Fibroblast of lung (primary cell): ENCODE results near the gene NUAK2. TPM values are rescaled to one million over a fixed set of nuclear protein-coding genes. Genes with fewer than 3 reads are reported as not detected.

ENCODE experiments used
- DNase-seq, 2 donors: peaks; one replicate each; pipeline versions ENCODE4 v3.0.0 to v3.0.0-alpha.2; 2010; ENCODE audit warnings: low read depth in 2 of 2
- H2AFZ ChIP-seq: 2 replicates; pipeline ENCODE4 v1.5.1; 2012; ENCODE audit warnings: low read length, control low read depth, inconsistent platforms
- H3K27ac ChIP-seq: 2 replicates; pipeline ENCODE4 v1.5.1; 2011; ENCODE audit warnings: low read length, control low read depth; ENCODE audit not compliant: insufficient read depth
- H3K27me3 ChIP-seq: 2 replicates; pipeline ENCODE4 v1.5.1; 2011; ENCODE audit warnings: mild to moderate bottlenecking, low read length; ENCODE audit not compliant: control insufficient read depth, insufficient read depth
- H3K36me3 ChIP-seq: 2 replicates; pipeline ENCODE4 v1.5.1; 2011; ENCODE audit warnings: low read length; ENCODE audit not compliant: control insufficient read depth, insufficient read depth
- H3K4me1 ChIP-seq: 2 replicates; pipeline ENCODE4 v1.5.1; 2011; ENCODE audit warnings: low read length; ENCODE audit not compliant: control insufficient read depth, insufficient read depth; ENCODE audit errors: extremely low read depth
- H3K4me2 ChIP-seq: 2 replicates; pipeline ENCODE4 v1.5.1; 2011; ENCODE audit warnings: low read length, control low read depth; ENCODE audit not compliant: insufficient read depth; ENCODE audit errors: extremely low read depth
- H3K4me3 ChIP-seq, 4 experiments: fragments of 200-600 bp in 1 of 4; sonication (generic) in 1 of 4; replicated peaks in 1 of 4; 2 replicates each; pipeline ENCODE4 v1.5.1; 2011 to 2016; ENCODE audit warnings: low read length in 4 of 4, low read depth in 3 of 4, mild to moderate bottlenecking in 3 of 4, control low read depth in 2 of 4, inconsistent platforms in 1 of 4, mixed read lengths in 1 of 4; ENCODE audit not compliant: insufficient read depth in 1 of 4; ENCODE audit errors: control extremely low read depth in 1 of 4
- H3K79me2 ChIP-seq: 2 replicates; pipeline ENCODE4 v1.5.1; 2012; ENCODE audit warnings: mild to moderate bottlenecking, low read length, inconsistent platforms; ENCODE audit not compliant: control insufficient read depth, insufficient read depth
- H3K9ac ChIP-seq: 2 replicates; pipeline ENCODE4 v1.5.1; 2011; ENCODE audit warnings: mild to moderate bottlenecking, low read length, control low read depth; ENCODE audit not compliant: insufficient read depth
- H3K9me3 ChIP-seq: 2 replicates; pipeline ENCODE4 v1.5.1; 2012; ENCODE audit warnings: low read depth, low read length; ENCODE audit not compliant: control insufficient read depth, insufficient read depth
- H4K20me1 ChIP-seq: 2 replicates; pipeline ENCODE4 v1.5.1; 2011; ENCODE audit warnings: low read length; ENCODE audit not compliant: control insufficient read depth, insufficient read depth; ENCODE audit errors: extremely low read depth
- CTCF ChIP-seq, 2 donors: IDR thresholded peaks in 1 of 2; conservative IDR thresholded peaks in 1 of 2; 1 replicate in 1 of 2; 2 replicates in 1 of 2; pipeline ENCODE4 v1.5.1; 2011 to 2012; ENCODE audit warnings: low read length in 2 of 2, control low read depth in 1 of 2, inconsistent platforms in 1 of 2, low read depth in 1 of 2, mild to moderate bottlenecking in 1 of 2
- EZH2 ChIP-seq: IDR thresholded peaks from 2 replicates; pipeline ENCODE4 v1.5.1; 2012; ENCODE audit warnings: low read length, control low read depth, mild to moderate bottlenecking; ENCODE audit errors: missing control alignments
- polyA plus RNA-seq, 2 donors: library from polyadenylated mRNA; depleted of rRNA in 1 of 2; stranded (reverse) in 1 of 2; unstranded in 1 of 2; fragments of >200 nt; gene quantifications; 2 replicates each; pipeline ENCODE4 v1.2.1, GENCODE V29; 2011 to 2012; ENCODE audit warnings: missing spikeins in 1 of 2
- total RNA-seq: library from RNA; depleted of rRNA; stranded (reverse); fragments of >200 nt; gene quantifications from 2 replicates; pipeline ENCODE4 v1.2.1, GENCODE V29; 2014

The NUAK2 gene
- total and polyA plus RNA-seq, 2 donors (not counting 1 experiment from before 2014, with no cell fraction given), result 1.7 to 4.9 TPM

- H2AFZ ChIP-seq, result no peak overlapping the region
- H3K4me2 ChIP-seq, result no peak overlapping the region
- no peak for DNase-seq
- no peak for TF ChIP-seq CTCF (conservative IDR thresholded peaks at IDR 0.05 in 1 of 2, IDR thresholded peaks at IDR 0.05 in 1 of 2; ENCODE audit: low read depth in 1 of 2, low read length in 2 of 2)
- H3K79me2 ChIP-seq, result no peaks in the 10 kb centered on the region
- H3K36me3 ChIP-seq, result peaks cover 1% of the 10 kb centered on the region
- H4K20me1 ChIP-seq, result no peaks in the 10 kb centered on the region
- H3K4me1 ChIP-seq, result no peaks in the 10 kb centered on the region
- H3K4me3 ChIP-seq, result no peak overlapping the region
- no peak overlapping the region for H3K27ac ChIP-seq
- no peaks in the 10 kb centered on the region for H3K9me3 ChIP-seq
- H3K9ac ChIP-seq, result no peak overlapping the region
- no peaks in the 10 kb centered on the region for H3K27me3 ChIP-seq
Measured at GRCh38 chr1:205275133-205275532, 46.4 kb downstream of the NUAK2 start.

- Histone ChIP-seq H3K27me3 (no peaks in the 10 kb centered on the region), H3K36me3 (peaks cover 1% of the 10 kb centered on the region), H3K4me3 (no peak overlapping the region), H3K9me3 (no peaks in the 10 kb centered on the region), H3K4me1 (no peaks in the 10 kb centered on the region), H3K9ac (no peak overlapping the region), H4K20me1 (no peaks in the 10 kb centered on the region), H3K79me2 (no peaks in the 10 kb centered on the region), H3K27ac (no peak overlapping the region), H2AFZ (no peak overlapping the region), H3K4me2 (no peak overlapping the region)
- no peak for DNase-seq
- no peak for TF ChIP-seq EZH2
Measured at GRCh38 chr1:205274041-205274691, 47.4 kb downstream of the NUAK2 start.

- no peaks in the 10 kb centered on the region for H3K79me2 ChIP-seq
- H3K4me3 ChIP-seq, result no peak overlapping the region
- H3K27ac ChIP-seq, result no peak overlapping the region
- DNase-seq, result peak; percentile 55 to 73
- H3K9me3 ChIP-seq, result no peaks in the 10 kb centered on the region
- H4K20me1 ChIP-seq, result no peaks in the 10 kb centered on the region
- H3K4me2 ChIP-seq, result no peak overlapping the region
- no peaks in the 10 kb centered on the region for H3K27me3 ChIP-seq
- H2AFZ ChIP-seq, result no peak overlapping the region
- no peak overlapping the region for H3K9ac ChIP-seq
- H3K36me3 ChIP-seq, result peaks cover 1% of the 10 kb centered on the region
- no peaks in the 10 kb centered on the region for H3K4me1 ChIP-seq
- TF ChIP-seq EZH2 (no peak), CTCF (conservative IDR thresholded peaks at IDR 0.05 in 1 of 2, IDR thresholded peaks at IDR 0.05 in 1 of 2; ENCODE audit: low read depth in 1 of 2, low read length in 2 of 2) (peak; percentile 98 to 99)
Measured at GRCh38 chr1:205273551-205273982, 48.0 kb downstream of the NUAK2 start.
